Stomach smooth muscle (tissue), 2 donors: ENCODE results near the gene CCDC183.
"Not testable (repeated sequence)": the region's sequence is repeated elsewhere in the genome, so short reads cannot be mapped to it uniquely, and the experiment has no call there.

ENCODE experiments used
- H3K27ac ChIP-seq: one replicate; pipeline ENCODE4 v1.7.0; 2013; ENCODE audit warnings: mild to moderate bottlenecking, low read length, inconsistent platforms
- H3K27me3 ChIP-seq, 2 donors: one replicate each; pipeline ENCODE4 v1.7.0; 2013; ENCODE audit warnings: low read length in 2 of 2; ENCODE audit not compliant: insufficient read depth in 2 of 2, control insufficient read depth in 1 of 2
- H3K36me3 ChIP-seq, 2 donors: one replicate each; pipeline ENCODE4 v1.7.0; 2013; ENCODE audit warnings: low read length in 2 of 2; ENCODE audit not compliant: control insufficient read depth in 2 of 2, insufficient read depth in 2 of 2
- H3K4me1 ChIP-seq: one replicate; pipeline ENCODE4 v1.7.0; 2013; ENCODE audit warnings: low read length; ENCODE audit not compliant: control insufficient read depth, insufficient read depth
- H3K4me3 ChIP-seq, 2 donors: one replicate each; pipeline ENCODE4 v1.7.0; 2013; ENCODE audit warnings: low read length in 2 of 2
- H3K9ac ChIP-seq, 2 donors: one replicate each; pipeline ENCODE4 v1.7.0; 2013; ENCODE audit warnings: low read length in 2 of 2, mild to moderate bottlenecking in 1 of 2
- H3K9me3 ChIP-seq, 2 donors: one replicate each; pipeline ENCODE4 v1.7.0; 2013; ENCODE audit warnings: low read length in 2 of 2; ENCODE audit not compliant: control insufficient read depth in 2 of 2
- donor health status: healthy.
- donor health status: Pancreatic carcinoma.

Gene CCDC183

GRCh38 chr9:136793086-136793946 lies 2.8 kb upstream of the CCDC183 start:
- H3K4me3 ChIP-seq, result no peak overlapping the region
- H3K27me3 ChIP-seq, result peaks cover 11 to 15% of the 10 kb centered on the region in 2 donors
- H3K36me3 ChIP-seq, result no peaks in the 10 kb centered on the region
- peaks cover 21% of the 10 kb centered on the region for H3K4me1 ChIP-seq
- no peaks in the 10 kb centered on the region for H3K9me3 ChIP-seq
- no peak overlapping the region for H3K27ac ChIP-seq
- no peak overlapping the region for H3K9ac ChIP-seq

GRCh38 chr9:136794281-136794999 lies 1.7 kb upstream of the CCDC183 start:
- Histone ChIP-seq H3K9ac (no peak overlapping the region), H3K9me3 (no peaks in the 10 kb centered on the region), H3K4me3 (no peak overlapping the region), H3K27me3 (peaks cover 22 to 25% of the 10 kb centered on the region in 2 donors), H3K36me3 (no peaks in the 10 kb centered on the region), H3K4me1 (peaks cover 22% of the 10 kb centered on the region), H3K27ac (no peak overlapping the region)

GRCh38 chr9:136795000-136795348 lies 1.2 kb upstream of the CCDC183 start:
- no peaks in the 10 kb centered on the region for H3K9me3 ChIP-seq
- no peak overlapping the region for H3K9ac ChIP-seq
- H3K4me3 ChIP-seq, result no peak overlapping the region
- peaks cover 27 to 31% of the 10 kb centered on the region in 2 donors for H3K27me3 ChIP-seq
- H3K36me3 ChIP-seq, result no peaks in the 10 kb centered on the region
- H3K27ac ChIP-seq, result no peak overlapping the region
- peaks cover 27% of the 10 kb centered on the region for H3K4me1 ChIP-seq

- peaks cover 43 to 44% of the 10 kb centered on the region in 2 donors for H3K27me3 ChIP-seq
- H3K4me3 ChIP-seq, H3K36me3 ChIP-seq, H3K9ac ChIP-seq, H3K27ac ChIP-seq, H3K9me3 ChIP-seq: not testable (repeated sequence)
- peaks cover 27% of the 10 kb centered on the region for H3K4me1 ChIP-seq
These were observed 723 bp downstream of the CCDC183 start for GRCh38 chr9:136796775-136797347.

GRCh38 chr9:136798708-136799078 lies 2.6 kb downstream of the CCDC183 start:
- no peak overlapping the region for H3K9ac ChIP-seq
- no peak overlapping the region for H3K27ac ChIP-seq
- no peaks in the 10 kb centered on the region for H3K36me3 ChIP-seq
- H3K4me3 ChIP-seq, result no peak overlapping the region
- H3K4me1 ChIP-seq, result peaks cover 15% of the 10 kb centered on the region
- no peaks in the 10 kb centered on the region for H3K9me3 ChIP-seq
- H3K27me3 ChIP-seq, result peaks cover 50 to 51% of the 10 kb centered on the region in 2 donors

GRCh38 chr9:136799079-136799853 lies 3.1 kb downstream of the CCDC183 start:
- Histone ChIP-seq H3K36me3 (no peaks in the 10 kb centered on the region), H3K27ac (no peak overlapping the region), H3K27me3 (peaks cover 50 to 51% of the 10 kb centered on the region in 2 donors), H3K4me3 (peak overlapping the region in 1 of 2 donors; percentile 62), H3K4me1 (peaks cover 15% of the 10 kb centered on the region), H3K9me3 (no peaks in the 10 kb centered on the region), H3K9ac (no peak overlapping the region)

- peak overlapping the region; percentile 22 to 62 for H3K4me3 ChIP-seq
- no peak overlapping the region for H3K9ac ChIP-seq
- no peak overlapping the region for H3K27ac ChIP-seq
- no peaks in the 10 kb centered on the region for H3K9me3 ChIP-seq
- peaks cover 50 to 51% of the 10 kb centered on the region in 2 donors for H3K27me3 ChIP-seq
- H3K4me1 ChIP-seq, result peaks cover 15% of the 10 kb centered on the region
- no peaks in the 10 kb centered on the region for H3K36me3 ChIP-seq
These were observed 3.9 kb downstream of the CCDC183 start for GRCh38 chr9:136799854-136800657.

GRCh38 chr9:136802321-136802720 lies 6.2 kb downstream of the CCDC183 start:
- no peak overlapping the region for H3K27ac ChIP-seq
- no peaks in the 10 kb centered on the region for H3K9me3 ChIP-seq
- no peak overlapping the region for H3K9ac ChIP-seq
- H3K27me3 ChIP-seq, result peaks cover 40 to 41% of the 10 kb centered on the region in 2 donors
- H3K4me1 ChIP-seq, result peaks cover 31% of the 10 kb centered on the region
- H3K36me3 ChIP-seq, result no peaks in the 10 kb centered on the region
- H3K4me3 ChIP-seq, result no peak overlapping the region

GRCh38 chr9:136803009-136803550 lies 6.9 kb downstream of the CCDC183 start:
- H3K36me3 ChIP-seq, H3K9ac ChIP-seq, H3K9me3 ChIP-seq, H3K27ac ChIP-seq, H3K4me3 ChIP-seq: not testable (repeated sequence)
- Histone ChIP-seq H3K27me3 (peaks cover 37 to 40% of the 10 kb centered on the region in 2 donors), H3K4me1 (peaks cover 31% of the 10 kb centered on the region)
